Cardiac fibroblast (primary cell): ENCODE data around the gene NWD2.

ENCODE experiments used
- DNase-seq, 2 donors: peaks; one replicate each; pipeline versions ENCODE4 v3.0.0 to v3.0.0-alpha.2; 2010; ENCODE audit warnings: low read depth in 2 of 2
- H3K4me3 ChIP-seq, 2 donors: replicated peaks in 1 of 2; 1 replicate in 1 of 2; 2 replicates in 1 of 2; pipeline ENCODE4 v1.5.1; 2011; ENCODE audit warnings: low read depth in 2 of 2, low read length in 2 of 2, mild to moderate bottlenecking in 2 of 2, moderate library complexity in 1 of 2
- CTCF ChIP-seq: IDR thresholded peaks from one replicate; pipeline ENCODE4 v1.5.1; 2011; ENCODE audit warnings: low read depth, mild to moderate bottlenecking, low read length, inconsistent platforms

Gene NWD2

GRCh38 chr4:37320513-37321235 is 76.1 kb downstream of the NWD2 start:
- DNase-seq: no peak
- no peak for TF ChIP-seq CTCF
- no peak overlapping the region for H3K4me3 ChIP-seq

- DNase-seq: no peak
- TF ChIP-seq CTCF: no peak
- no peak overlapping the region for H3K4me3 ChIP-seq
Observed at GRCh38 chr4:37322122-37322521, 77.6 kb downstream of the NWD2 start.

GRCh38 chr4:37324546-37324945 is 80.0 kb downstream of the NWD2 start:
- no peak for TF ChIP-seq CTCF
- no peak overlapping the region for H3K4me3 ChIP-seq

GRCh38 chr4:37326852-37327251 is 82.3 kb downstream of the NWD2 start:
- TF ChIP-seq CTCF: no peak
- DNase-seq: no peak
- H3K4me3 ChIP-seq: no peak overlapping the region

More at GRCh38 chr4:37324546-37324945, 80.0 kb downstream of the NWD2 start:
- DNase-seq: no peak

GRCh38 chr4:37338972-37339371 is 94.4 kb downstream of the NWD2 start:
- no peak overlapping the region for H3K4me3 ChIP-seq
- no peak for DNase-seq
- no peak for TF ChIP-seq CTCF

- no peak overlapping the region for H3K4me3 ChIP-seq
- DNase-seq: no peak
- TF ChIP-seq CTCF: no peak
Observed at GRCh38 chr4:37358748-37359147, 114.2 kb downstream of the NWD2 start.

GRCh38 chr4:37359261-37359660 is 114.7 kb downstream of the NWD2 start:
- DNase-seq: no peak
- no peak for TF ChIP-seq CTCF

More at GRCh38 chr4:37359261-37359660, 114.7 kb downstream of the NWD2 start:
- no peak overlapping the region for H3K4me3 ChIP-seq
